HCT116 (cell line): Measurements from ENCODE around the gene SYNE2. TPM values are rescaled to one million over a fixed set of nuclear protein-coding genes. Genes with fewer than 3 reads are reported as not detected.

ENCODE experiments used
- ATAC-seq: fragments of 200-7000 bp; cut with Tn5 transposase; 2 replicates; pipeline ENCODE4 v1.9.1; 2020; ENCODE audit warnings: mild to moderate bottlenecking, moderate library complexity
- BruUV-seq: library from RNA; stranded (reverse); fragments of 400-500 nt; replicated peaks from 2 replicates; lab custom pipeline; 2021; lab: Mats Ljungman, UMichigan
- CTCF ChIA-PET: fragments of 300-600 bp; sonication (Branson Sonifier 250); formaldehyde crosslinking; loops from one replicate; lab custom pipeline; 2021; ENCODE audit warnings: antibody characterized with exemption; lab: Charles Lee
- POLR2A ChIA-PET: fragments of 300-600, 350-600 bp; sonication (Branson Sonifier 250); formaldehyde crosslinking; loops from one replicate; lab custom pipeline; 2021; ENCODE audit warnings: antibody characterized with exemption; lab: Charles Lee
- RAD21 ChIA-PET, 2 experiments: fragments of 300-600 bp; sonication (Branson Sonifier 250); formaldehyde crosslinking; loops; one replicate each; lab custom pipeline; 2023; ENCODE audit warnings: low total read pairs in 2 of 2; ENCODE audit not compliant: uncharacterized antibody in 2 of 2, unreplicated experiment in 2 of 2, low non-redundant PET in 1 of 2; lab: Charles Lee
- DNase-seq: peaks from one replicate; pipeline ENCODE4 v3.0.0-alpha.2; 2010; ENCODE audit warnings: low read depth, low spot score
- H2AFZ ChIP-seq: fragments of 200-600 bp; shearing (Covaris generic), sonication (generic); 2 replicates; pipeline ENCODE4 v1.6.1; 2017; ENCODE audit warnings: low read depth, mixed run types, mixed read lengths, antibody characterized with exemption, low read length; ENCODE audit not compliant: poor library complexity, severe bottlenecking
- H3K27ac ChIP-seq: 2 replicates; pipeline ENCODE4 v1.5.1; 2012; ENCODE audit warnings: low read depth, low read length
- H3K27me3 ChIP-seq: fragments of 200-600 bp; sonication (generic); 2 replicates; pipeline ENCODE4 v1.6.1; 2016; ENCODE audit warnings: mixed run types, low read length, mixed read lengths; ENCODE audit not compliant: insufficient read depth
- H3K36me3 ChIP-seq, 2 experiments: fragments of 200-500 bp in 1 of 2; fragments of 200-600 bp in 1 of 2; sonication (Bioruptor generic) in 1 of 2; sonication (generic) in 1 of 2; 2 replicates each; pipeline versions ENCODE4 v1.5.1 to v1.6.1; 2014 to 2016; ENCODE audit warnings: low read length in 2 of 2, inconsistent platforms in 1 of 2, mixed read lengths in 1 of 2, mixed run types in 1 of 2; ENCODE audit not compliant: insufficient read depth in 2 of 2, control insufficient read depth in 1 of 2
- H3K4me1 ChIP-seq, 2 experiments: fragments of 200-600 bp in 1 of 2; sonication (generic) in 1 of 2; 2 replicates each; pipeline versions ENCODE4 v1.5.1 to v1.6.1; 2012 to 2017; ENCODE audit warnings: low read length in 2 of 2, inconsistent platforms in 1 of 2, mild to moderate bottlenecking in 1 of 2, mixed read lengths in 1 of 2, mixed run types in 1 of 2, moderate library complexity in 1 of 2; ENCODE audit not compliant: insufficient read depth in 2 of 2, control insufficient read depth in 1 of 2
- H3K4me2 ChIP-seq: fragments of 200-600 bp; sonication (generic); 2 replicates; pipeline ENCODE4 v1.6.1; 2017; ENCODE audit warnings: mixed run types, low read length, mixed read lengths
- H3K4me3 ChIP-seq, 2 experiments: fragments of 200-600 bp in 1 of 2; sonication (generic) in 1 of 2; replicated peaks in 1 of 2; 2 replicates each; pipeline ENCODE4 v1.5.1; 2011 to 2016; ENCODE audit warnings: low read length in 2 of 2, control low read depth in 1 of 2, low read depth in 1 of 2, mild to moderate bottlenecking in 1 of 2, mixed read lengths in 1 of 2, mixed run types in 1 of 2
- H3K79me2 ChIP-seq: fragments of 200-600 bp; sonication (generic); 2 replicates; pipeline ENCODE4 v1.6.1; 2017; ENCODE audit warnings: mild to moderate bottlenecking, mixed run types, low read length, moderate library complexity, mixed read lengths; ENCODE audit not compliant: insufficient read depth
- H3K9ac ChIP-seq: fragments of 200-600 bp; sonication (generic); 2 replicates; pipeline ENCODE4 v1.6.1; 2016; ENCODE audit warnings: low read length, mixed read lengths
- H3K9me2 ChIP-seq: fragments of 200-600 bp; sonication (generic), shearing (Covaris generic); 2 replicates; pipeline ENCODE4 v1.6.1; 2017; ENCODE audit warnings: mixed run types, mild to moderate bottlenecking, moderate library complexity; ENCODE audit not compliant: insufficient read depth
- H3K9me3 ChIP-seq, 2 experiments: fragments of 200-500 bp in 1 of 2; fragments of 200-600 bp in 1 of 2; sonication (Bioruptor generic) in 1 of 2; sonication (generic) in 1 of 2; 2 replicates each; pipeline ENCODE4 v1.6.1; 2014 to 2017; ENCODE audit warnings: low read length in 2 of 2, mixed read lengths in 2 of 2, inconsistent platforms in 1 of 2, low read depth in 1 of 2, mild to moderate bottlenecking in 1 of 2, mixed run types in 1 of 2, moderate library complexity in 1 of 2; ENCODE audit not compliant: control insufficient read depth in 1 of 2, insufficient read depth in 1 of 2
- H4K20me1 ChIP-seq: fragments of 200-600 bp; sonication (generic), shearing (Covaris generic); 2 replicates; pipeline ENCODE4 v1.6.1; 2017; ENCODE audit warnings: mixed run types, mild to moderate bottlenecking, moderate library complexity; ENCODE audit not compliant: insufficient read depth
- EZH2phosphoT487 ChIP-seq: fragments of 200-600 bp; IDR thresholded peaks from 2 replicates; pipeline ENCODE4 v1.6.1; 2018; ENCODE audit warnings: antibody characterized with exemption, borderline replicate concordance
- FOSL1 ChIP-seq: IDR thresholded peaks from 2 replicates; pipeline ENCODE4 v1.6.1; 2012; ENCODE audit warnings: low read depth
- JUND ChIP-seq: IDR thresholded peaks from 2 replicates; pipeline ENCODE4 v1.6.1; 2012
- POLR2A ChIP-seq: IDR thresholded peaks from 2 replicates; pipeline ENCODE4 v1.7.0; 2011; ENCODE audit warnings: borderline replicate concordance; ENCODE audit not compliant: insufficient read depth, insufficient read length; ENCODE audit errors: extremely low read depth
- POLR2AphosphoS5 ChIP-seq: IDR thresholded peaks from 2 replicates; pipeline ENCODE4 v1.6.1; 2011; ENCODE audit warnings: mild to moderate bottlenecking, low read depth, low read length, moderate library complexity
- RAD21 ChIP-seq: IDR thresholded peaks from 2 replicates; pipeline ENCODE4 v1.6.1; 2012; ENCODE audit warnings: low read depth, mild to moderate bottlenecking
- REST ChIP-seq: IDR thresholded peaks from 2 replicates; pipeline ENCODE4 v1.6.1; 2012; ENCODE audit warnings: low read depth
- SIN3A ChIP-seq: IDR thresholded peaks from 2 replicates; pipeline ENCODE4 v1.6.1; 2012; ENCODE audit warnings: low read depth
- SP1 ChIP-seq: IDR thresholded peaks from 2 replicates; pipeline ENCODE4 v1.6.1; 2012; ENCODE audit warnings: low read depth
- SRF ChIP-seq: IDR thresholded peaks from 2 replicates; pipeline ENCODE4 v1.6.1; 2012; ENCODE audit warnings: low read depth
- YY1 ChIP-seq: IDR thresholded peaks from 2 replicates; pipeline ENCODE4 v1.6.1; 2011; ENCODE audit warnings: low read length, low read depth, moderate library complexity, mild to moderate bottlenecking; ENCODE audit not compliant: insufficient replicate concordance; ENCODE audit errors: extremely low read depth
- ZFX ChIP-seq: fragments of 450-650 bp; IDR thresholded peaks from 2 replicates; pipeline ENCODE4 v1.6.1; 2017
- ZNF274 ChIP-seq: fragments of 200-500 bp; sonication (Bioruptor generic); IDR thresholded peaks from 2 replicates; pipeline ENCODE4 v1.6.1; 2014; ENCODE audit warnings: mild to moderate bottlenecking, low read depth, low read length, inconsistent platforms
- intact Hi-C: fragments of 100-400 bp; cut with micrococcal nuclease; formaldehyde crosslinking; loops from 2 replicates; pipeline ENCODE4 v1.10.0; 2022
- total RNA-seq: library from RNA; stranded (reverse); gene quantifications from one replicate; pipeline ENCODE4 v1.2.1, GENCODE V29; 2021; ENCODE audit not compliant: unreplicated experiment
- TF ChIP-seq, protein P1 (sequence below): IDR thresholded peaks from 2 replicates; pipeline ENCODE4 v1.6.1; 2012
- TF ChIP-seq, protein P2 (sequence below), 3 experiments: fragments of 200-600 bp in 1 of 3; sonication (generic) in 1 of 3; IDR thresholded peaks in 2 of 3; conservative IDR thresholded peaks in 1 of 3; 2 replicates each; pipeline ENCODE4 v1.5.1; 2012 to 2017; ENCODE audit warnings: low read depth in 2 of 3, low read length in 2 of 3, antibody characterized with exemption in 1 of 3, borderline replicate concordance in 1 of 3, control low read depth in 1 of 3, mild to moderate bottlenecking in 1 of 3, mixed read lengths in 1 of 3, mixed run types in 1 of 3, moderate library complexity in 1 of 3; ENCODE audit not compliant: insufficient read depth in 1 of 3
- TF ChIP-seq, protein P3 (sequence below): IDR thresholded peaks from 2 replicates; pipeline ENCODE4 v1.6.1; 2012

SYNE2 gene
- total RNA-seq, 1 experiment from 2014 or later = 28.8 TPM

DNA sequence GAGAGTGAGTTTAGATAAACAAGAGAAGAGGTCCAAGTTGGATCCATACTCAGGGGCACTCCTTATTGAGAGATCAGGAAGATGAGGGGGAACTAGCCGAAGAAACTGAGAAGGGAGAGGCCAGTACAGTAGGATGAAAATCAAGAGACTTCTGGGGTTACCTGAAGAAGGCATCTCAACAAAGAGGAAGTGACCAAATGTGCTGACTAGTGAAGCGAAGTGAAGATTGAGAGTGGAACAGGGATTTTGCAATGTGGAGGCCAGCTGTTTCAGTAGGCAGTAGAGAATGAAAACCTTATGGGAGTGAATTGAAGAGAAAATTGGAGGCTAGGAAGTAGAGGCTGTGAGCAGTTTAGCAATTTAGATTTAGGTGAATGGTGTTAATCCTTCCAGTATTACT lies 153.0 kb downstream of the SYNE2 start:
- intact Hi-C loops = no loop called here
- CTCF ChIA-PET = no interaction called here
- ATAC-seq = no peak

DNA sequence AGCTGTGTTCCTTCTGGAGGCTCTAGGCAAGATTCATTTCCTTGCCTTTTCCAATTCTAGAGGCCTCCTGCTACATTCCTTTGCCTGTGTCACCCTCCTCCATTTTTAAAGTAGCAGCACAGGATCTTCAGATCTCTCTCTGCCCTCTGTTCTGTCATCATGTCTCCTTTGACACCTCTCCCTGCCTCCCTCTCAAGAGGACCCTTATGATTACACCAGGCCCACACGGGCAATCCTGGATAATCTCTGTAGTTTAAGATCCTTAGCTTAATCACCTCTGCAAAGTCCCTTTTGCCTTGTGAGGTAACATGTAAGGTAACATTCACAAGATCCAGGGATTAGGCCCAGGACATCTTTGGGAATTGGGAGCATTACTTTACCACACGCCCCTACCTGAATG lies 155.2 kb downstream of the SYNE2 start:
- ATAC-seq (no peak), DNase-seq (no peak)
- no peak overlapping the region for H3K4me3 ChIP-seq
- H3K4me1 ChIP-seq = no peaks in the 10 kb centered on the region
- no peaks in the 10 kb centered on the region; a peak in 2 of 4 replicates for H3K36me3 ChIP-seq
- intact Hi-C loops = no loop called here
- H3K9me2 ChIP-seq = no peaks in the 10 kb centered on the region
- CTCF ChIA-PET = no interaction called here
- RAD21 ChIA-PET = no interaction called here
- H3K9ac ChIP-seq = no peak overlapping the region
- no peaks in the 10 kb centered on the region for H3K79me2 ChIP-seq
- BruUV-seq = no TSS peak
- no peak overlapping the region for H2AFZ ChIP-seq
- no peaks in the 10 kb centered on the region for H4K20me1 ChIP-seq
- no peak overlapping the region for H3K27ac ChIP-seq
- H3K9me3 ChIP-seq = no peaks in the 10 kb centered on the region
- POLR2A ChIA-PET = no interaction called here
- H3K4me2 ChIP-seq = no peak overlapping the region
- no peaks in the 10 kb centered on the region for H3K27me3 ChIP-seq
- no peak for TF ChIP-seq SP1
- TF ChIP-seq POLR2A = no peak
- TF ChIP-seq, protein P1, sequence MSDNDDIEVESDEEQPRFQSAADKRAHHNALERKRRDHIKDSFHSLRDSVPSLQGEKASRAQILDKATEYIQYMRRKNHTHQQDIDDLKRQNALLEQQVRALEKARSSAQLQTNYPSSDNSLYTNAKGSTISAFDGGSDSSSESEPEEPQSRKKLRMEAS = no peak
- TF ChIP-seq JUND = no peak
- no peak for TF ChIP-seq ZNF274
- TF ChIP-seq, protein P2, sequence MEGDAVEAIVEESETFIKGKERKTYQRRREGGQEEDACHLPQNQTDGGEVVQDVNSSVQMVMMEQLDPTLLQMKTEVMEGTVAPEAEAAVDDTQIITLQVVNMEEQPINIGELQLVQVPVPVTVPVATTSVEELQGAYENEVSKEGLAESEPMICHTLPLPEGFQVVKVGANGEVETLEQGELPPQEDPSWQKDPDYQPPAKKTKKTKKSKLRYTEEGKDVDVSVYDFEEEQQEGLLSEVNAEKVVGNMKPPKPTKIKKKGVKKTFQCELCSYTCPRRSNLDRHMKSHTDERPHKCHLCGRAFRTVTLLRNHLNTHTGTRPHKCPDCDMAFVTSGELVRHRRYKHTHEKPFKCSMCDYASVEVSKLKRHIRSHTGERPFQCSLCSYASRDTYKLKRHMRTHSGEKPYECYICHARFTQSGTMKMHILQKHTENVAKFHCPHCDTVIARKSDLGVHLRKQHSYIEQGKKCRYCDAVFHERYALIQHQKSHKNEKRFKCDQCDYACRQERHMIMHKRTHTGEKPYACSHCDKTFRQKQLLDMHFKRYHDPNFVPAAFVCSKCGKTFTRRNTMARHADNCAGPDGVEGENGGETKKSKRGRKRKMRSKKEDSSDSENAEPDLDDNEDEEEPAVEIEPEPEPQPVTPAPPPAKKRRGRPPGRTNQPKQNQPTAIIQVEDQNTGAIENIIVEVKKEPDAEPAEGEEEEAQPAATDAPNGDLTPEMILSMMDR (IDR thresholded peaks at IDR 0.05 in 2 of 3, conservative IDR thresholded peaks at IDR 0.05 in 1 of 3; ENCODE audit: borderline replicate concordance in 1 of 3, insufficient read depth in 1 of 3, low read depth in 2 of 3, low read length in 2 of 3) = no peak
- TF ChIP-seq YY1 = no peak
- no peak for TF ChIP-seq RAD21
- TF ChIP-seq SIN3A = no peak
- TF ChIP-seq EZH2phosphoT487 = no peak
- TF ChIP-seq SRF = no peak
- no peak for TF ChIP-seq FOSL1
- TF ChIP-seq REST = no peak
- TF ChIP-seq POLR2AphosphoS5 = no peak
- TF ChIP-seq, protein P3, sequence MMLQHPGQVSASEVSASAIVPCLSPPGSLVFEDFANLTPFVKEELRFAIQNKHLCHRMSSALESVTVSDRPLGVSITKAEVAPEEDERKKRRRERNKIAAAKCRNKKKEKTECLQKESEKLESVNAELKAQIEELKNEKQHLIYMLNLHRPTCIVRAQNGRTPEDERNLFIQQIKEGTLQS = no peak

More for the DNA sequence above, 153.0 kb downstream of the SYNE2 start:
- DNase-seq = no peak
- Histone ChIP-seq H3K4me1 (no peaks in the 10 kb centered on the region), H3K79me2 (no peaks in the 10 kb centered on the region), H3K9me3 (no peaks in the 10 kb centered on the region), H3K36me3 (peaks cover 0 to 5% of the 10 kb centered on the region in 2 experiments; a peak in 2 of 4 replicates), H3K4me3 (no peak overlapping the region), H2AFZ (no peak overlapping the region), H3K9ac (no peak overlapping the region), H3K9me2 (no peaks in the 10 kb centered on the region), H3K27ac (no peak overlapping the region), H4K20me1 (no peaks in the 10 kb centered on the region), H3K4me2 (no peak overlapping the region), H3K27me3 (no peaks in the 10 kb centered on the region)
- ChIA-PET RAD21 (no interaction called here), POLR2A (no interaction called here)
- TF ChIP-seq RAD21 (no peak), ZFX (no peak)
- TF ChIP-seq, protein P3 = no peak
- no TSS peak for BruUV-seq
